Brain microvascular endothelial cell (primary cell): Measurements from ENCODE around the gene MYCN.

Source experiments
- DNase-seq: peaks from one replicate; pipeline ENCODE4 v3.0.0-alpha.2; 2020
- H3K27ac ChIP-seq: fragments of 250-450 bp; sonication (Bioruptor Pico); 2 replicates; pipeline ENCODE4 v1.5.1; 2020; ENCODE audit warnings: mild to moderate bottlenecking, moderate library complexity
- H3K27me3 ChIP-seq: fragments of 250-450 bp; sonication (Bioruptor Pico); replicated peaks from 2 replicates; pipeline ENCODE4 v1.5.1; 2020; ENCODE audit warnings: mild to moderate bottlenecking
- H3K36me3 ChIP-seq: fragments of 250-450 bp; sonication (Bioruptor Pico); replicated peaks from 2 replicates; pipeline ENCODE4 v1.5.1; 2020; ENCODE audit warnings: mild to moderate bottlenecking
- H3K4me3 ChIP-seq: 2 replicates; pipeline ENCODE4 v1.5.1; 2011; ENCODE audit warnings: low read depth, mild to moderate bottlenecking, control low read depth, low read length, moderate library complexity
- in situ Hi-C: cut with HindIII; loops from 2 replicates; pipeline ENCODE4 v1.10.0; 2017; ENCODE audit warnings: low sequenced_read_pairs, low pct_ligation_motif_present
- TF ChIP-seq, protein P1 (sequence below): IDR thresholded peaks from 2 replicates; pipeline ENCODE4 v1.5.1; 2011; ENCODE audit warnings: low read depth, mild to moderate bottlenecking, moderate library complexity, low read length, control low read depth, inconsistent platforms; ENCODE audit errors: missing control alignments

MYCN gene

DNA sequence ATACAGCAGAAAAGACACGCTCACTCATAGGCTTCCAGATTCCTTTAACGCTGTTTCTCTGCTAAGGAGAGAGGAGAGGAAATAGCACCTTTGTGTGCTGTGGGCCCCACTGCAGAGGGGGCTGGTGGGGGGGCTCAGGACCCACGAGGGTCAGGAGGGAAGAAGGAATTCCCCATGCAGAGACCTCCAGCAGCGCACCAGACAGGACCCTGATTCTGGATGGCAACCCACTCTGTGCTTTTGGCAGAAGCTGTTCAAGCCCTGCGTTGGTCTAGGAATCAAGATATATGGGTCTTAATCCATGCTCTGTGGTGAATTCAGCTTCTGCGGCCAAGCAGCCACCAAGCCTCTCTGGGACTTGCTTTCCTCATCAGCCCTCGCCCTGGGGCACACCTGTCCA is 31.0 kb downstream of the MYCN start:
- H3K4me3 ChIP-seq, result no peak overlapping the region
- DNase-seq, result no peak
- no peak overlapping the region for H3K27ac ChIP-seq
- TF ChIP-seq, protein P1, sequence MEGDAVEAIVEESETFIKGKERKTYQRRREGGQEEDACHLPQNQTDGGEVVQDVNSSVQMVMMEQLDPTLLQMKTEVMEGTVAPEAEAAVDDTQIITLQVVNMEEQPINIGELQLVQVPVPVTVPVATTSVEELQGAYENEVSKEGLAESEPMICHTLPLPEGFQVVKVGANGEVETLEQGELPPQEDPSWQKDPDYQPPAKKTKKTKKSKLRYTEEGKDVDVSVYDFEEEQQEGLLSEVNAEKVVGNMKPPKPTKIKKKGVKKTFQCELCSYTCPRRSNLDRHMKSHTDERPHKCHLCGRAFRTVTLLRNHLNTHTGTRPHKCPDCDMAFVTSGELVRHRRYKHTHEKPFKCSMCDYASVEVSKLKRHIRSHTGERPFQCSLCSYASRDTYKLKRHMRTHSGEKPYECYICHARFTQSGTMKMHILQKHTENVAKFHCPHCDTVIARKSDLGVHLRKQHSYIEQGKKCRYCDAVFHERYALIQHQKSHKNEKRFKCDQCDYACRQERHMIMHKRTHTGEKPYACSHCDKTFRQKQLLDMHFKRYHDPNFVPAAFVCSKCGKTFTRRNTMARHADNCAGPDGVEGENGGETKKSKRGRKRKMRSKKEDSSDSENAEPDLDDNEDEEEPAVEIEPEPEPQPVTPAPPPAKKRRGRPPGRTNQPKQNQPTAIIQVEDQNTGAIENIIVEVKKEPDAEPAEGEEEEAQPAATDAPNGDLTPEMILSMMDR, result no peak
- H3K27me3 ChIP-seq, result no peaks in the 10 kb centered on the region
- H3K36me3 ChIP-seq, result no peaks in the 10 kb centered on the region
- in situ Hi-C loops, result no loop called here

DNA sequence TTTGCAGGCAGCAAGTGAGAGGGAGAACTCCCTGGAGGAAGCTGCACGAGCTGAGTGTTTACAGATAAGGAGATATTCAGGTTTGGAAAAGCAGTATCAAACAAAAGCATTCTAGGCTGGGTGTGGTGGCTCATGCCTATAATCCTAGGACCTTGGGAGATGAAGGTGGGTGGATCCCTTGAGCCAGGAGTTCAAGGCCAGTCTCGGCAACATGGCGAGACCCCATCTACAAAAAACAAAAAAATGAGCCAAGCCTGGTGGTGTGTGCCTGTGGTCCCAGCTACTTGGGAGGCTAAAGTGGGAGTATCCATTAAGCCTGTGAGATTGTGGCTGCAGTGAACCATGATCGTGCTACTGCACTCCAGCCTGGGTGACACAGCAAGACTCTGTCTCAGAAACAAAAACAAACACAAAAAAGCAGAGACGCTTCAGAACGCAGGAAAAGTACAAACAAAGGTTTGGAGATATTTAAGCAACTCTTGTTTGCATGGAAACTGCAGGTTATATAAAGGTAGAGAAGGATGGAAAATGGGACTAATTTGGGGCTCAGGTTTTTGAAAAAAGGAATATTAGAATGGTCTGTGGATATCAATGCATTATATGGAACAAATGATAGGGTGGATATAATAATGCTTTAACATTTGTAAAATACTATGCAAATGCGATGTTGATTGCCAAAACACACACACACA is 31.6 kb downstream of the MYCN start:
- in situ Hi-C loops, result no loop called here
- no peak for DNase-seq

DNA sequence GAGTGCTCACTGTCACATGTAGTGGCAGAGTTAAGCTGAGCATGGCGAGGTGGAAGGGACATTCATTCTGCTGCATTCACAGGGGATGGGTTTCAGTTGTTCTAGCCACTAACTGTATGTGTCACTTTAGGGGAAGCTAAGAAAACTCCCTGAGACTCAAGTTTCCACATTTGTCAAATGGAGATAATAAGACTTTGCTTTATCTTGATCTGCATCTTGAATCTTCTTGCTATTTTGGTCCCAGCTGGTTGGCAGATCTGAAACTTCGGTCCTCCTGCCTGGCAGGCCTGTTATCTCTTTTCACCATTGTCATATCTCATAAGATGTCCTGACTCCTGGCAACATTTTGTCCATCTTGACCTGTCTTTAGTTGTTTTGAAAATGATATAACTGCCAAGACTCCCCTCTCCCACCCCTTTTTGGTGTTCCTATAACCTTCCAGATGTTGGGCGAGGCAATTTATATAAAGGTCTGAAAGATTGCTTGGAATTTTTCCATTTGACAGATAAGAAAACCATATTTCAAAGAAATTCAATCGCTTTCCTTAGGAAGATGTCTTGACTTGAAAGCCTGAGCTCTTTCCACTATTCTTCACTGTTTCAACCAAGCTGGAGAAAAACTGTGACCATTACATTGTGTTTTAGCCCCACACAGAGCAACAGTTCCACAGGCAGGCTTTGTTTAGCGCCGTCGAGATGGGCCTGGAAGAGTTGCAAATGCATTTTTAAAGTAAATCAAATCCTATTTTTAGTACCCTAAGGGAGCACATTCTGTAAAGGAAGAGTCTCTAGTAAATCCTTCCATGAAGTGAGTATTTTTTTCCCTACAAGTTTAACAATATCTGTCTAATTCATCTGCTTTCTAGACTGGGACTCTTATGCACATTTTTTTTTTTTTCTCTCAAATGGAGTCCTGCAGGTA is 33.4 kb downstream of the MYCN start:
- in situ Hi-C loops, result no loop called here

More for the DNA sequence above, 31.6 kb downstream of the MYCN start:
- TF ChIP-seq, protein P1, result no peak
- H3K4me3 ChIP-seq, result no peak overlapping the region
- no peak overlapping the region for H3K27ac ChIP-seq
- no peaks in the 10 kb centered on the region for H3K27me3 ChIP-seq
- no peaks in the 10 kb centered on the region for H3K36me3 ChIP-seq

DNA sequence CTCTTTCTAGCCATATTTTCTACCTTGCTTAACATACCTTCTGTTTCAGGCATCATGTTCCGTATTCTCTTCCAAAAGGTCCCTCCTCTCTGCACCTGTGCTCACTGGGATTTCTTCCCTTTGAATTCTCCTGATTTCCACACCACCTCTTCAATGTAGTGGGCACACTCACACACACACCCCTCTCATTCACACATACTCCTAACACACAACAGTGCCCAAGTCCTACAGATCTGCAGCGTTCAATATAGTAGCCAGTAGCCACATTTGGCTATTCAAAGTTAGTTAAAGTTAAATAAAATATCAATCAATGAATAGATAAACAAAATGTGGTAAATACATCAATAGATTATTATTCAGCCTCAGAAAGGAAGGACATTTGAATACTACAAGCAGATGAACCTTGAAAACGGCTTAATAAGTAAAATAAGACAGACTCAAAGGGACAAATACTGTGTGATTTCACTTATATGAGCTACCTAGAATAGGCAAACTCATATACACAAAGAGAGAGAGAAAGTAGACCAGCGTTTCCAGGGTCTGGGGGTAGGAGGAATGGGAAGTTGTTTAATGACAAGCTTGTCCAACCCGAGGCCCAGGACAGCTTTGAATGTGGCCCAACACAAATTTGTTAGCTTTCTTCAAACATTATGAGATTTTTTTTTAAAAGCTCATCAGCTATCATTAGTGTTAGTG is 34.4 kb downstream of the MYCN start:
- in situ Hi-C loops, result no loop called here
- TF ChIP-seq, protein P1, result no peak
- no peak overlapping the region for H3K4me3 ChIP-seq
- no peaks in the 10 kb centered on the region for H3K27me3 ChIP-seq
- no peaks in the 10 kb centered on the region for H3K36me3 ChIP-seq
- no peak for DNase-seq
- H3K27ac ChIP-seq, result no peak overlapping the region

More for the DNA sequence above, 33.4 kb downstream of the MYCN start:
- no peak for DNase-seq
- TF ChIP-seq, protein P1, result no peak
- Histone ChIP-seq H3K27ac (no peak overlapping the region), H3K36me3 (no peaks in the 10 kb centered on the region), H3K27me3 (no peaks in the 10 kb centered on the region), H3K4me3 (no peak overlapping the region)

DNA sequence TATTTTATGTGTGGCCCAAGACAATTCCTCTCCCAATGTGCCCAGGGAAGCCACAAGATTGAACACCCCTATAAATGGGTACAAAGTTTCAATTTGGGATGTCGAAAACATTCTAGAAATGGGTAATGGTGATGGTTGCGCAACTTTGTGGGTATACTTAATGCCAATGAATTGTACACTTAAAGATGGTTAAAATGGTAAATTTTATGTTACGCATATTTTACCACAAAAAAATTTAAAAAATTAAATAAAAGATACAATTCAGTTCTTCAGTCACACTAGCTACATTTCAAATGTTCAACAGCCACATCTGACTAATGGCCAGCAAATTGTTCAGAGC is 34.9 kb downstream of the MYCN start:
- H3K4me3 ChIP-seq, result no peak overlapping the region
- in situ Hi-C loops, result no loop called here
- TF ChIP-seq, protein P1, result no peak
- no peak overlapping the region for H3K27ac ChIP-seq
- no peak for DNase-seq
- H3K27me3 ChIP-seq, result no peaks in the 10 kb centered on the region
- no peaks in the 10 kb centered on the region for H3K36me3 ChIP-seq
